OCI-LY1 (cell line): Measurements from ENCODE around the gene SHISA5.
"Not testable (repeated sequence)": the region's sequence is repeated elsewhere in the genome, so short reads cannot be mapped to it uniquely, and the experiment has no call there.

Source experiments
- CTCF ChIP-seq: fragments of 200-600 bp; sonication (generic), shearing (Covaris generic); IDR thresholded peaks from 2 replicates; pipeline ENCODE4 v1.5.1; 2017; ENCODE audit warnings: mild to moderate bottlenecking, antibody characterized with exemption, low read length, moderate library complexity, mixed read lengths
- EZH2 ChIP-seq: fragments of 200-600 bp; sonication (generic), shearing (Covaris generic); IDR thresholded peaks from 2 replicates; pipeline ENCODE4 v1.8.0; 2017; ENCODE audit warnings: borderline replicate concordance, mixed run types, mild to moderate bottlenecking, antibody characterized with exemption, low read length, moderate library complexity, mixed read lengths

DNA sequence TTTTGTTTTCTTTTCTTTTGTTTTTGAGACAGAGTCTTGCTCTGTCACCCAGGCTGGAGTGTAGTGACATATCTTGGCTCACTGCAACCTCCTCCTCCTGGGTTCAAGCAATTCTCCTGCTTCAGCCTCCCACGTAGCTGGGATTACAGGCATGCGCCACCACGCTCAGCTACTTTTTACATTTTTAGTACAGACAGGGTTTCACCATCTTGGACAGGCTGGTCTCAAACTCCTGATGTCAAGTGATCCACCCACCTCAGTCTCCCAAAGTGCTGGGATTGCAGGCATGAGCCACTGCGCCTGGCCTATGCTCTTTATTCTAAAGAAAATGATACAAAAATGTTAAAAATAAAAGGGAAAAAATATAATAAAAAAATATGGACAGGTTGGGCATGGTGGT, 26.7 kb upstream of the SHISA5 start:
- not testable (repeated sequence) for TF ChIP-seq EZH2, CTCF
